NCI-H2227 (cell line): ENCODE data around the gene RFTN1.

Experiments
- DNase-seq: peaks from one replicate; lab custom pipeline; 2025; ENCODE audit not compliant: unreplicated experiment; lab: John Stamatoyannopoulos, UW

The RFTN1 gene

GRCh38 chr3:16335333-16335732, 178.2 kb downstream of the RFTN1 start:
- no peak for DNase-seq

DNA sequence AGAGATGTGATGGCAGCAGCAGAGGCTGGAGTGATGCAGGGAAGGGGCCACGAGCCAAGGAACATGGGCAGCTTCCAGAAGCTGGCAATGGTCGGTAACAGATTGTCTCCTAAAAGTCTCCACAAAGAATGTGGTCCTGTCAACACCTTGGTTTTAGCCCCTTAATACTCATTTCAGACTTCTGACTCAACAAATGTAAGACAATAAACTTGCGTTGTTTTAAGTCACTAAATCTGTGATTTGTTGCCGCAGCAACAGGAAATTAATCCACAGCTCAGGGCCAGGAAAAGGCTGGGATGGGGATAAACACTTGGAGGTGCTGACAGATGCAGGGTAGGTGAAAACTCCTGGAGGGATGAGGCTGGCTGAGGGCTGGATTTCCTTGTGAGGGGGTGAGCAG, 178.6 kb downstream of the RFTN1 start:
- DNase-seq, result no peak

DNA sequence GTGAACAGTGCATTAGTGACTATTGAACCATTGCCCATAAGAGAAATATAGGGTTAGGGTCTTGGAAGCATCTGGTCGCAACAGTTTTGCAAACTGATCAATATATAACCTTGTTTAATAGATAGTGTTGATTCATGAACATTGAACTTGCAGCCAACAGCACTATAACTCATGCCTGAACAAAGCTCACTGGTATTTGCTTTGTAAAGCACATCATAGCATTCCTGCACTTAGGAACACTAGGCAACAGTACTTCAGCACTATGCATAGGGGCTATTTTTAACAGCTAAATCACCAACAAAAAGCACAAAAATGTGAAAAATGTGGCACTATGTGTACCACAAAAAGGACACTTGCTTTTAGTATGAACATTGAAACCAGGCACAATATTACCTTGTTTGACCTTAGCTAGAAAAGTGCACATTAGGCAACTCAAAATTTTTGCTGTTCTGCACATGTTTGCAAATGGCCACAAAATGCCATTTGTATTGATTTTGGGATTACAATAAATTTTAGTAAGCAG, 180.5 kb downstream of the RFTN1 start:
- DNase-seq, result no peak

GRCh38 chr3:16331319-16331883, 182.1 kb downstream of the RFTN1 start:
- no peak for DNase-seq

GRCh38 chr3:16330351-16330750, 183.1 kb downstream of the RFTN1 start:
- DNase-seq, result no peak

DNA sequence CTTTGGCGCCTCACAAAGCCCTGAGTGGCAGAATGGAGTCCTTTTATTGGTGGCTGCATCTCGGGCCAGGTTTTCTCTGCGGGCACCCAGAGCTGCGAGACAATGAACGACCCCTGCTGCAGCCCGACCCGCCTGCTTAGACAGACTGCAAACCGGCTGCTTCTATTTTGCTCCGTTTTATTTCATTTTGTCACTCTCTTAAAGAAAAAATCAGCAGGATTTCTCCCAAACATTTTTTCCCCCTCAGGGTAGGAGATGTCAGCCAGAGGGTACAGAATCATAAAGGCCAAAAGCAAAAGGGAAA, 183.7 kb downstream of the RFTN1 start:
- no peak for DNase-seq

GRCh38 chr3:16329036-16329825, 184.3 kb downstream of the RFTN1 start:
- DNase-seq, result peak; percentile 81

GRCh38 chr3:16328124-16328523, 185.4 kb downstream of the RFTN1 start:
- no peak for DNase-seq

DNA sequence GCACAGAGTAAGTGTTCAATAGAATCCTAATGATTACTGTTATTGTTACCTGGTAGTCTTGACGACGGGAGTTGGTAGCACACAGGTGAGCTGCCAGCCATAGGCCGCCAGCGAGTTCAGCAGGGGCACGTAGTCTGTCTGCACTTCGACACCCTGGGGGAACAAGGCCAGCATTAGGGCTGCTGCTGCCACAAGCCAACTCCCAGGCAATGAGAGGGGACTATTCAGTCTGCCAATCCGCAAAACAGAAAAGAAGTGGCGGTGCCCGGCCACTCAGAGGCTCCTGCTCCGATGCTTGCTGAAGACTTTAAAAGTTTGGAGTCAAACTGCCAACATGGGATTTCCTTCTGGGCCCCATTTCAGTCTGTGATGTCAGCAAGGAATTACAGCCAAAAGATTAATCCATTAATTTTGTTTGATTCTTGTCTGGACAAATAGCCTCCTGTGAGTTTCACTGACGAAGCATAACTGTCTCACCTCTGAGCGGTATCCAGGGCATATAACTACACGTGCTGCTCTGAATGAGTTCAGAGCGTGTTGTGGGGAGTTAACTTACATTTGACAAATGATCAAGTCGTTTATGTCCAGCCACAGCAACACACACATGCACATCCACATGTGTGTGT, 186.7 kb downstream of the RFTN1 start:
- no peak for DNase-seq

DNA sequence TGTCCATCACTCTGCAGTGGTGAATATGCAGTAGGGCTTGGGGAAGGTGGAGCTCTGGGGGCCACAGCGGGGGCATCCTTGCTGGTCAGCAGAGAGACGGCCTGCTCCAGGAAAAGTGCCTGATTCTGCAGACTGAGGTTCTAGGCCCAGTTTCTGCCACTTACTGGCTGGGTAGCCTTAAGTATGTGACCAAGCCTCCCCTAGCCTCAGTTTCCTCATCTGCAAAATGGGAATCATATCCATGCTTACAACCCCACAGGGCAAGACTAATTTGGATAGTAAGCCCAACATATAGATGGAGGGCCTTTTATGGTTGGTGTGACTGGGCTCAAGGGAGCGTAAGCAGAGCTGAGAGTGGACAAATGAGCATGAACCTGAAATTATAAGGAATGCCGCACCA, 187.6 kb downstream of the RFTN1 start:
- DNase-seq, result no peak

DNA sequence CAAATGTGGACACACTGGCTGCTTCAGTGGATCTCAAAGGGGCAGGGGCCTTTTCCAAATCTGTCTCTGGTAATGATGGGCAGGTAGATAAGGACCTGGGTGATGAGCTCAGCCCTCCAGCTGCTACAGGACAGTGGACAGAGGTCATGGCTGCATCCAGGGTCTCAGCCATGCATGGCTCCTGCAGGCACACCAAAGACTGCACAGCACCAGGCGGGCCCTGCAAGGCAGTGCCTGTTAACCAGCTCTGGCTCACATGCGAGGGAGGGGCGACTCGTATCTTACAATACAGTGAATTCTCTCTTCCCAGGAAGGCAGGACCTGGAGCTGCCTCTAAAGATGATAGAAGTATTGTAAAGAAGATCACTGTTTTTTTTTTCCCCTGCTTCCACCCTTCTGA, 189.8 kb downstream of the RFTN1 start:
- DNase-seq, result no peak

- DNase-seq, result no peak
Observed at GRCh38 chr3:16322189-16322588, 191.3 kb downstream of the RFTN1 start.

GRCh38 chr3:16320711-16321110, 192.8 kb downstream of the RFTN1 start:
- DNase-seq, result no peak

DNA sequence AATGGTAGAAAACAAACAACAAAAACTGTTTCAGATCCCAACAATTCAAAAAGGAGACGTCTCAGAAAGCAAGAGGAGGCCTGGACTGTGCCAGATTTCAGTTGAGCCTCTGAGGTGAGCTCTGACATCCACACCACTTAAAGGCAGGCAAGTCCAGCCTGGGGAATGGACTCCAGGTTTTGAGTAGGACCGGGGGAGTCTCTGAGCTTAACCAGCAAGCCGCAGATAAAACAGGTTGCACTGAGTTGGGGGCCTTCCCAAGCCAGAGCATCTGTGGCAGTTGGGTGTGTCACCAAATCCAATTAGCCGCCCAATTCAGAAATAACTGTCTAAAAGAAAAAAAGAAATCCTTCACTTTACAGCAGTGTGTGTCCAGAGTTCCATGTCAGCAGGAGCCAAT, 193.8 kb downstream of the RFTN1 start:
- no peak for DNase-seq

- peak; percentile 1 for DNase-seq
Observed at GRCh38 chr3:16319307-16319706, 194.2 kb downstream of the RFTN1 start.

GRCh38 chr3:16318176-16318575, 195.3 kb downstream of the RFTN1 start:
- no peak for DNase-seq

DNA sequence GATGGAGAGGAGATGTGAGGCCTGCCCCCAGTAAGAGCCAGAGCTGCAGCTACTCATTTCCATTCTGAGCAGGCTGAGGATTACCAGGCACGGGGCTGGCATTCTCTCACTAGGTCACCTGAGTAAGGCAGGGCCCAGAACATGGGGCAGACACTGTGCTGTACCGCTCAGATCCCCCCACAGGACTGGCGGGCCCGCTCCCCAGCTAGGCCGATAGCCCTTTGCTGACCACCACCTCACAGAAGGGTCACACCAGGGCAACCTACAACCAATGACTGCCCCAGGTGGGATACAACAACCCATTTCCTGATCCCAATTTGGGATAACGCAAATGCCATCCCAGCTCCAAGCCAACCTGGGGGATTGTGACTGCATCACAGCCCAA, 195.9 kb downstream of the RFTN1 start:
- DNase-seq, result no peak

DNA sequence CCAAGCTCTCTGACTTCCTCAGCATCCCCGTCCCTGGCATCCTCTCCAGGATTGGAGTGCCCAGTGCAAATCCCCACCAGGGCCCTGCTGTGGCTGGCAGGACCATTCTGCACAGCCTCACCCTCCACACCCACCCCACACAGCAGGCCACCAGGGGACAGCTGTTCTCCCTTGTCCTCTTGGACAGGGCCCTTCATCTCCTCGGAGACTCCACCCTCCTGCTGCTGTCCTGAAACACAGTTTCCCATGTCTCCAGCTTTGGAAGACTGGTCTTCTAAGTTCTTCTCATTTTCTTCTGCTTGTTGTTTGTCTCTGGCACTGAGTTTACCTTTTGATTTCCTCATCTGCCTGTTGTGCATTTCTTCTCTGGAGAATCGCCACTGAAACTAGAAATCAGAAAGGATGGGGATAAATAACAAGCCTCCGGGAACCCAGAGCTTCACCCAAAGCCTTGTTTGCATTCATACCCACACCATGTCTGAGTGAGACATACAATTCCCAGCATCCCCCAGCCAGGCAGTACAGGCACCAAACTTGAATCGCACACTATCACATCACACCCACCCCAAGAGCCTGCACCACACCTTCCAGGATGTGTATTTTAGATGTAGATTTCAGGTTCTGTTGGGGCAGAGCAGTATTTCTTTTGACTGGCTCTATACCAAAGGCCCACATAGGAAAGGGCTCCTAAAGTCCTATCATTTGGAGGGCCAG, 196.5 kb downstream of the RFTN1 start:
- no peak for DNase-seq

- DNase-seq, result no peak
Observed at GRCh38 chr3:16316396-16316795, 197.1 kb downstream of the RFTN1 start.

DNA sequence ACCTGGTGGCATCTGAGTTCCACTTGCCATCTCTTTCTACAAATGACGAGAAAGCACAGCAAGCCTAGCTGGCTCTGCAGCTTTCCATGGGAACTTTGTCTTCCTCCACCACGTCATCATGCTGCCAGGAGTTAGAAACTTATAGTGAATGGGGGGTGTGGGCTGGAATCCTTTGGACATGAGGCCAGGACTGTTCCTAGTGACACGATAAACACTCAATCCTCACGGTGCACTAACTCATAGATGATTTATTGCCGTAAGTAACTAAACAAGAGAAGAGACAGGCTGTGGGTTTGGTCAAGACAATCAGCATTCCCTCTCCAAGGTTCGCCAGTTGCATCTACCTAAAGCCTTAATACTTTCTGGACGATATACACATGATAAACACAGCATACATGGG, 197.9 kb downstream of the RFTN1 start:
- no peak for DNase-seq

GRCh38 chr3:16313886-16314645, 199.4 kb downstream of the RFTN1 start:
- no peak for DNase-seq
